HepG2 (cell line): ENCODE measurements around the gene PLD6. TPM values are rescaled to one million over a fixed set of nuclear protein-coding genes. Genes with fewer than 3 reads are reported as not detected.

ENCODE experiments used
- ATAC-seq: fragments of 200-7000 bp; cut with Tn5 transposase; 3 replicates; pipeline ENCODE4 v1.9.1; 2020; ENCODE audit warnings: mild to moderate bottlenecking, moderate library complexity
- BruUV-seq: library from RNA; stranded (reverse); fragments of 400-500 nt; replicated peaks from 2 replicates; lab custom pipeline; 2021; lab: Mats Ljungman, UMichigan
- CTCF ChIA-PET: fragments of 300-600 bp; formaldehyde crosslinking; extraction: SDS; loops from one replicate; lab custom pipeline; 2021; ENCODE audit warnings: low total read pairs, inconsistent platforms, low intra/inter-chr PET ratio; lab: Yijun Ruan, JAX
- POLR2A ChIA-PET: fragments of 350-600 bp; sonication (Branson Sonifier 250); formaldehyde crosslinking; loops from one replicate; lab custom pipeline; 2020; ENCODE audit warnings: antibody characterized with exemption, inconsistent platforms; lab: Yijun Ruan, JAX
- DNase-seq: peaks from one replicate; pipeline ENCODE4 v3.0.0-alpha.2; 2015; ENCODE audit warnings: low spot score
- FAIRE-seq: peaks from 3 replicates; lab custom pipeline; 2011; peaks lifted over from hg19 to GRCh38; lab: Jason Lieb, UNC
- H2AFZ ChIP-seq: one replicate; pipeline ENCODE4 v1.6.1; 2011; ENCODE audit warnings: low read length, inconsistent platforms
- H3K27ac ChIP-seq: fragments of 300-600 bp; 3 replicates; pipeline ENCODE4 v1.8.0; 2011; ENCODE audit warnings: mixed run types, mild to moderate bottlenecking, mixed read lengths, low read length, inconsistent platforms; ENCODE audit not compliant: insufficient read depth; ENCODE audit errors: extremely low read length
- H3K27me3 ChIP-seq, 2 experiments: fragments of 200-600 bp in 1 of 2; 2 replicates in 1 of 2; 3 replicates in 1 of 2; pipeline versions ENCODE4 v1.6.0 to v1.8.0; 2011; ENCODE audit warnings: low read length in 2 of 2, mild to moderate bottlenecking in 2 of 2, moderate library complexity in 2 of 2, inconsistent platforms in 1 of 2; ENCODE audit not compliant: insufficient read depth in 2 of 2, control insufficient read depth in 1 of 2
- H3K36me3 ChIP-seq, 2 experiments: fragments of 200-600 bp in 1 of 2; replicated peaks in 1 of 2; 2 replicates in 1 of 2; 3 replicates in 1 of 2; pipeline versions ENCODE4 v1.5.1 to v1.8.0; 2011; ENCODE audit warnings: low read length in 2 of 2, inconsistent platforms in 1 of 2; ENCODE audit not compliant: insufficient read depth in 2 of 2, control insufficient read depth in 1 of 2
- H3K4me1 ChIP-seq: 2 replicates; pipeline ENCODE4 v1.5.1; 2012; ENCODE audit warnings: low read length, inconsistent platforms; ENCODE audit not compliant: insufficient read depth
- H3K4me2 ChIP-seq: 2 replicates; pipeline ENCODE4 v1.6.0; 2011; ENCODE audit warnings: low read depth, low read length, inconsistent platforms
- H3K4me3 ChIP-seq, 3 experiments: fragments of 200-600 bp in 1 of 3; sonication (generic), shearing (Covaris generic) in 1 of 3; replicated peaks in 1 of 3; 2 replicates each; pipeline ENCODE4 v1.5.1; 2011 to 2016; ENCODE audit warnings: low read length in 3 of 3, inconsistent platforms in 2 of 3, low read depth in 2 of 3, mild to moderate bottlenecking in 2 of 3, control low read depth in 1 of 3, mixed read lengths in 1 of 3; ENCODE audit not compliant: insufficient read depth in 1 of 3
- H3K79me2 ChIP-seq: one replicate; pipeline ENCODE4 v1.6.1; 2011; ENCODE audit warnings: low read length, inconsistent platforms; ENCODE audit not compliant: insufficient read depth
- H3K9ac ChIP-seq: 2 replicates; pipeline ENCODE4 v1.6.0; 2011; ENCODE audit warnings: mild to moderate bottlenecking, low read depth, low read length, inconsistent platforms; ENCODE audit not compliant: insufficient read depth
- H3K9me3 ChIP-seq: 2 replicates; pipeline ENCODE4 v1.5.1; 2012; ENCODE audit warnings: mild to moderate bottlenecking, low read length
- H4K20me1 ChIP-seq: 2 replicates; pipeline ENCODE4 v1.6.0; 2011; ENCODE audit warnings: inconsistent platforms, mild to moderate bottlenecking, low read length, moderate library complexity; ENCODE audit not compliant: insufficient read depth
- ATAD3A ChIP-seq: sonication (generic); formaldehyde crosslinking; IDR thresholded peaks from 2 replicates; pipeline ENCODE4 v1.4.0; 2020; ENCODE audit warnings: missing genetic modification reagents
- DBP ChIP-seq: sonication (generic); formaldehyde crosslinking; IDR thresholded peaks from 2 replicates; pipeline ENCODE4 v1.4.0; 2020; ENCODE audit warnings: missing genetic modification reagents; ENCODE audit errors: not compliant biosample characterization
- FOXP1 ChIP-seq, 2 experiments: fragments of 450-650 bp in 1 of 2; IDR thresholded peaks; 2 replicates each; pipeline ENCODE4 v1.6.1; 2017 to 2018; ENCODE audit warnings: antibody characterized with exemption in 1 of 2
- MTF1 ChIP-seq: sonication (generic); formaldehyde crosslinking; IDR thresholded peaks from 2 replicates; pipeline ENCODE4 v1.5.0; 2020; ENCODE audit warnings: missing genetic modification reagents
- NFKB2 ChIP-seq: sonication (generic); formaldehyde crosslinking; IDR thresholded peaks from 2 replicates; pipeline ENCODE4 v1.4.0; 2020; ENCODE audit warnings: missing genetic modification reagents, borderline replicate concordance
- PTBP1 ChIP-seq: fragments of 200-400 bp; formaldehyde crosslinking; IDR thresholded peaks from 2 replicates; pipeline ENCODE4 v1.6.1; 2018; ENCODE audit warnings: low read length, low read depth; ENCODE audit not compliant: poor library complexity, severe bottlenecking
- ZFP62 ChIP-seq: sonication (generic); formaldehyde crosslinking; IDR thresholded peaks from 2 replicates; pipeline ENCODE4 v1.4.0; 2020; ENCODE audit warnings: missing genetic modification reagents
- ZNF224 ChIP-seq: sonication (generic); formaldehyde crosslinking; IDR thresholded peaks from 2 replicates; pipeline ENCODE4 v1.5.0; 2020; ENCODE audit warnings: mild to moderate bottlenecking, missing genetic modification reagents
- ZNF550 ChIP-seq: sonication (generic); formaldehyde crosslinking; IDR thresholded peaks from 2 replicates; pipeline ENCODE4 v1.4.0; 2020; ENCODE audit warnings: mild to moderate bottlenecking, missing genetic modification reagents, borderline replicate concordance
- ZNF704 ChIP-seq: sonication (generic); formaldehyde crosslinking; IDR thresholded peaks from 2 replicates; pipeline ENCODE4 v1.8.1; 2023; ENCODE audit warnings: mild to moderate bottlenecking, inconsistent platforms, moderate library complexity, missing genetic modification reagents, borderline replicate concordance
- ZNF747 ChIP-seq: sonication (generic); formaldehyde crosslinking; IDR thresholded peaks from 2 replicates; pipeline ENCODE4 v1.8.1; 2023; ENCODE audit warnings: missing genetic modification reagents, mild to moderate bottlenecking, borderline replicate concordance
- ZNF776 ChIP-seq: sonication (generic); formaldehyde crosslinking; IDR thresholded peaks from 2 replicates; pipeline ENCODE4 v1.4.0; 2020; ENCODE audit warnings: mild to moderate bottlenecking, missing genetic modification reagents
- ZNF782 ChIP-seq: sonication (generic); formaldehyde crosslinking; IDR thresholded peaks from 2 replicates; pipeline ENCODE4 v1.4.0; 2020; ENCODE audit warnings: missing genetic modification reagents, mild to moderate bottlenecking, borderline replicate concordance
- WGBS: methylation state at CpG from one replicate; pipeline ENCODE4 v1.1.6; 2017; ENCODE audit warnings: low lambda C conversion rate; 5-methylcytosine and 5-hydroxymethylcytosine counted together
- in situ Hi-C: cut with HindIII; loops from 2 replicates; pipeline ENCODE4 v1.10.0; 2017; ENCODE audit warnings: low pct_unique_long_range_greater_than_20kb; ENCODE audit not compliant: extremely low pct_ligation_motif_present
- intact Hi-C: fragments of 100-400 bp; cut with micrococcal nuclease; formaldehyde crosslinking; loops from one replicate; pipeline ENCODE4 v1.10.0; 2022; ENCODE audit not compliant: unreplicated experiment
- polyA plus RNA-seq, 8 experiments: library from polyadenylated mRNA; depleted of rRNA in 3 of 8; stranded (reverse) in 7 of 8; unstranded in 1 of 8; fragments of >200 nt; fragmentation: Illumina TruSeq in 4 of 8; extraction: Trizol in 4 of 8; gene quantifications; 2 replicates each; pipeline versions ENCODE4 v1.2.1 to v1.2.3, GENCODE V29; 2011 to 2016; ENCODE audit warnings: low read depth in 4 of 8, missing spikeins in 1 of 8, mixed read lengths in 1 of 8; ENCODE audit not compliant: insufficient read depth in 1 of 8
- total RNA-seq, 5 experiments: library from RNA; depleted of rRNA; stranded (reverse); fragments of >200 nt; fragmentation: Illumina TruSeq; extraction: Trizol; gene quantifications; 2 replicates each; pipeline ENCODE4 v1.2.3, GENCODE V29; 2016; ENCODE audit warnings: low read depth in 1 of 5
- TF ChIP-seq, protein P1 (sequence below): sonication (generic); formaldehyde crosslinking; IDR thresholded peaks from 2 replicates; pipeline ENCODE4 v1.5.1; 2020; ENCODE audit warnings: missing genetic modification reagents, mild to moderate bottlenecking, borderline replicate concordance

Gene PLD6
- total and polyA plus RNA-seq, 2 of the 13 experiments (the other 11 are each of a cell fraction or from before 2014, with no cell fraction given) = 5.2 to 11.4 TPM

- TF ChIP-seq NFKB2 (CRISPR knock-in tag) (no peak), ZNF776 (no peak), ZNF747 (no peak), DBP (CRISPR knock-in tag) (no peak), MTF1 (CRISPR knock-in tag) (no peak), ZNF704 (CRISPR knock-in tag) (no peak), ZFP62 (CRISPR knock-in tag) (no peak)
Measured at GRCh38 chr17:17186551-17187505, 19.3 kb downstream of the PLD6 start (continued).

DNA sequence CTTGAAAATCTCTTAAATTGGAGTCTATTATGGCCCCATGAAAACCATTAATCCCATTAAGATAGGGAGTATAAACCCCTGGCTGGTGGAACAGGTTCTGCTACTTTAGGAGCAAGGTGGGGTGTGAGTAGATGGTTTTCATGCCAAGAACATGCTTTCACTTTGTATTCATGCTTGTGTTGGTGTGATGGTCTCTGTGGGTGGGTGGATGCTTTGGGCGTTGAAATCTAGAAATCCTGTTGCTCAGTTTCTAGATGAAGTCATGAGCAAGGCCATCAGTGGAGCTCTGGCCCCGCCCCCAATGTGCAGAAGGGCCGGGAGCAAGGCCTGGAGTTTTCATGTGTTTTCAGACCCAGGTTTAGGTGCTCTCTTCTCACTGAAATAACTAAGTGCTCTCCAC is 20.1 kb downstream of the PLD6 start:
- in situ Hi-C loops = no loop called here
- 93% methylated on average over 3 of the region's 3 CpGs for WGBS
- no peaks in the 10 kb centered on the region for H3K27me3 ChIP-seq
- no peak overlapping the region for H3K4me2 ChIP-seq
- H2AFZ ChIP-seq = no peak overlapping the region
- intact Hi-C loops = no loop called here
- H3K9ac ChIP-seq = no peak overlapping the region
- BruUV-seq = no TSS peak
- H3K79me2 ChIP-seq = no peaks in the 10 kb centered on the region
- no peak overlapping the region for H3K4me3 ChIP-seq
- peaks cover 3 to 19% of the 10 kb centered on the region in 2 experiments; a peak in 4 of 5 replicates for H3K36me3 ChIP-seq
- peaks cover 28% of the 10 kb centered on the region for H3K4me1 ChIP-seq
- ChIA-PET POLR2A (no interaction called here), CTCF (no interaction called here)
- no peak for DNase-seq
- H3K9me3 ChIP-seq = no peaks in the 10 kb centered on the region
- no peaks in the 10 kb centered on the region for H4K20me1 ChIP-seq
- H3K27ac ChIP-seq = no peak overlapping the region
- FAIRE-seq = no peak
- ATAC-seq = no peak
- TF ChIP-seq PTBP1 (no peak), ATAD3A (CRISPR knock-in tag) (no peak), ZNF224 (no peak), FOXP1 (IDR thresholded peaks at IDR 0.05) (no peak), FOXP1 (CRISPR knock-in tag; IDR thresholded peaks at IDR 0.05) (no peak), ZNF782 (CRISPR knock-in tag) (no peak), ZNF550 (CRISPR knock-in tag) (no peak)
- TF ChIP-seq, protein P1, sequence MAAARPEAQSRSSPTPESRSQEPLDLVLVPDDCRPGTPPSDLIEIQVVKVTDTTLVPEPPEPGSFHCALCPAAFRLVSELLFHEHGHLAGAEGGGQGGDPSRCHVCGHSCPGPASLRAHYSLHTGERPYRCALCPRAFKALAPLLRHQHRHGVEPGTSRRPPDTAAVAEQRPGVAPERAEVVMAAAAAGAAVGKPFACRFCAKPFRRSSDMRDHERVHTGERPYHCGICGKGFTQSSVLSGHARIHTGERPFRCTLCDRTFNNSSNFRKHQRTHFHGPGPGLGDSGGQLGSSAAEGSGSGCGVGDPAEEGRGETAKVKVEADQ (CRISPR knock-in tag) = no peak
